ENCODE measurements around the gene P2RX7.

The P2RX7 gene

GRCh38 chr12:121133838-121134237, 1.2 kb downstream of the P2RX7 start:
- TF ChIP-seq ZNF8 (CRISPR knock-in tag; IDR thresholded peaks at IDR 0.05) (no peak), PPARA (CRISPR knock-in tag; IDR thresholded peaks at IDR 0.05; ENCODE audit: borderline replicate concordance) (no peak), GLIS3 (CRISPR knock-in tag; IDR thresholded peaks at IDR 0.05) (no peak), OSR1 (CRISPR knock-in tag; IDR thresholded peaks at IDR 0.05) (no peak)
- ATAC-seq: no peak

- no peak for ATAC-seq
- no peak for TF ChIP-seq TCF4 (CRISPR knock-in tag; IDR thresholded peaks at IDR 0.05; ENCODE audit: borderline replicate concordance)
- no peak for TF ChIP-seq ESRRG (CRISPR knock-in tag; IDR thresholded peaks at IDR 0.05)
- no peak for TF ChIP-seq RARB (CRISPR knock-in tag; IDR thresholded peaks at IDR 0.05)
- TF ChIP-seq BACH2 (CRISPR knock-in tag; IDR thresholded peaks at IDR 0.05; ENCODE audit: borderline replicate concordance): no peak
- TF ChIP-seq OSR1 (CRISPR knock-in tag; IDR thresholded peaks at IDR 0.05): no peak
- TF ChIP-seq CREB5 (CRISPR knock-in tag; IDR thresholded peaks at IDR 0.05; ENCODE audit: low read depth): no peak
- no peak for TF ChIP-seq GLIS3 (CRISPR knock-in tag; IDR thresholded peaks at IDR 0.05)
- no peak for TF ChIP-seq CSDC2 (CRISPR knock-in tag; IDR thresholded peaks at IDR 0.05)
- TF ChIP-seq POU6F1 (CRISPR knock-in tag; IDR thresholded peaks at IDR 0.05; ENCODE audit: borderline replicate concordance, low read depth): no peak
- TF ChIP-seq ISL1 (CRISPR knock-in tag; IDR thresholded peaks at IDR 0.05): no peak
- TF ChIP-seq TSHZ2 (CRISPR knock-in tag; IDR thresholded peaks at IDR 0.05): no peak
Observed at GRCh38 chr12:121135320-121135719, 2.6 kb downstream of the P2RX7 start.

GRCh38 chr12:121137512-121137911, 4.8 kb downstream of the P2RX7 start:
- no peak for TF ChIP-seq PATZ1 (CRISPR knock-in tag; IDR thresholded peaks at IDR 0.05; ENCODE audit: borderline replicate concordance)
- no peak for TF ChIP-seq ZNF8 (CRISPR knock-in tag; IDR thresholded peaks at IDR 0.05)
- no peak for TF ChIP-seq POU6F1 (CRISPR knock-in tag; IDR thresholded peaks at IDR 0.05; ENCODE audit: borderline replicate concordance, low read depth)
- no peak for TF ChIP-seq SNAI2 (CRISPR knock-in tag; IDR thresholded peaks at IDR 0.05)
- TF ChIP-seq ZFP30 (CRISPR knock-in tag; IDR thresholded peaks at IDR 0.05): no peak
- TF ChIP-seq ZNF70 (CRISPR knock-in tag; IDR thresholded peaks at IDR 0.05): no peak
- TF ChIP-seq RARB (CRISPR knock-in tag; IDR thresholded peaks at IDR 0.05): no peak
- no peak for TF ChIP-seq TOX (CRISPR knock-in tag; IDR thresholded peaks at IDR 0.05; ENCODE audit: borderline replicate concordance)
- no peak for TF ChIP-seq ZNF565 (CRISPR knock-in tag; conservative IDR thresholded peaks at IDR 0.05; ENCODE audit: low read depth)
- no peak for TF ChIP-seq CSRNP3 (CRISPR knock-in tag; IDR thresholded peaks at IDR 0.05)
- TF ChIP-seq ZC3H10 (CRISPR knock-in tag; IDR thresholded peaks at IDR 0.05): no peak
- no peak for TF ChIP-seq CSDC2 (CRISPR knock-in tag; IDR thresholded peaks at IDR 0.05)
- no peak for TF ChIP-seq ISL1 (CRISPR knock-in tag; IDR thresholded peaks at IDR 0.05)
- TF ChIP-seq ARNTL (CRISPR knock-in tag; IDR thresholded peaks at IDR 0.05; ENCODE audit: borderline replicate concordance, low read depth): no peak
- no peak for TF ChIP-seq PPARA (CRISPR knock-in tag; IDR thresholded peaks at IDR 0.05; ENCODE audit: borderline replicate concordance)
- no peak for TF ChIP-seq TSHZ2 (CRISPR knock-in tag; IDR thresholded peaks at IDR 0.05)
- TF ChIP-seq OSR1 (CRISPR knock-in tag; IDR thresholded peaks at IDR 0.05): no peak
- TF ChIP-seq GLIS3 (CRISPR knock-in tag; IDR thresholded peaks at IDR 0.05): no peak
- ATAC-seq: no peak

Measured in SK-N-SH treated with all-trans-retinoic acid at 6 μM for 48 hours (cell line).